Measurements from ENCODE around the gene CNTD1.

The CNTD1 gene

GRCh38 chr17:42779936-42780850, 18.5 kb upstream of the CNTD1 start, which contains the start of gene WNK4:
WNK4 (plus strand) TSS chr17:42780610; CDS start chr17:42780699, 89 bp downstream.
- no peak for DNase-seq

GRCh38 chr17:42780851-42781638, 17.6 kb upstream of the CNTD1 start:
- DNase-seq = no peak

DNA sequence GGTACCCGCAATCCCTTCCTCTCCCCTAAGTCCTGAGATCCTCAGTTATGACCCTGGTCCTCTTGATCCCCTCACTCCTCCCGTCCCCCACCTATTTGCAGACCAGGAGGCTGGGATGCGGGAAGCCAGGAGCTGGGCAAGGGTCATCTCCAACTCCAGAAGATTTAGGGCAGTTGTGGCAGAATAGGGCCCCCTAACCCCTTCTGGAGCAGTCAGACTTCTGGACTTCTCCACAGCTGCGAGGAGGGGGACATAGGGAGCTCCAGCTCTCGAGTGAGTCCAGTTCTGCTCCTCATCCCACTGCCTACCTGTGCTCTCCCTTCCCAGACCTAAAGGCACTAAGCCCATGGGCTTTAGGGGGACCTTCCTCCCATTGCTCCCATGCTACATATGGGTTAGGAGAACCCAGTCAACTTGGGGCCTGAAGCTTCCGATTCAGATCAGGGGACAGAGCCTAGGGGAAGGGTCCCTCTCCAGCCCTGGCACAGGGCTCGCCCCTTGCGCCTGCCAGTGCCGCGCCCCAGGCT, 17.0 kb upstream of the CNTD1 start:
- no peak for DNase-seq

DNA sequence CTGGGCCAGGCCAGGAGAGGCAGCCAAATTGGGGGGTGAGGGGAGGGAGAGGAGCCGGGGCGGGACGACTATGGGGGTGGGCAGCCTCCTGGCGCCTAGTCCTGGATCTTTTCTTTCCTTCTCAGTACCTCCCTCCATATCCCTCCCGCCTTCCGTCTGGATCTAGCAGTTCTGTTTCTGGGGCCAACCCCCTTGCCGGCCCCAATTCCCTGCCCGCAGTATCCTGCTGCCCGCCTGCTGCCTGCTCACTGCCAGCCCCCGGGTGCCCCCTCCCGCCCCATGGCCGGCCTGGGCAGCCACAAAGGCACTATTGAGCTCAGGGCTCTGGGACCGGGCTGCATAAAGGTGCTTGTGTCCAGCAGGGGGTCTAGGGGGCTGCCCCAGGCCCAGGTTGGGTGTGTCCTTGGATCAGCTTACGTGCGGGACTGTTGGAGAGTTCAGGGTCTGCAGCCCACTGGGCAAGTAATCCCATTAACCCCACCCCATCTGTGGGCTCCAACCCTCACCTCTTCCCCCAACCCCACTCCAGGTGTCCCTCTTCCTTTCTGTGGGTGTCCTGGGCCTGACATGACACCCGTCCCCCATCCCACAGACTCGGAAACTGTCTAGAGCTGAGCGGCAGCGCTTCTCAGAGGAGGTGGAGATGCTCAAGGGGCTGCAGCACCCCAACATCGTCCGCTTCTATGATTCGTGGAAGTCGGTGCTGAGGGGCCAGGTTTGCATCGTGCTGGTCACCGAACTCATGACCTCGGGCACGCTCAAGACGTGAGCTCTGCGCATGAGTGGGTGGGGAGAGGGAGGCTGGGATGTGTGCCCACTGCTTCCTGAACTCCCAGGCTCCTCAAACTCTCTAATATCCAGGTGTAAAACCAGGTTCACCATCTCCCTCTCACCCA, 16.2 kb upstream of the CNTD1 start:
- DNase-seq = no peak

GRCh38 chr17:42783062-42783790, 15.4 kb upstream of the CNTD1 start:
- DNase-seq = no peak

GRCh38 chr17:42783791-42784138, 14.9 kb upstream of the CNTD1 start:
- DNase-seq = no peak

- no peak for DNase-seq
Measured at GRCh38 chr17:42784409-42784808, 14.3 kb upstream of the CNTD1 start.

DNA sequence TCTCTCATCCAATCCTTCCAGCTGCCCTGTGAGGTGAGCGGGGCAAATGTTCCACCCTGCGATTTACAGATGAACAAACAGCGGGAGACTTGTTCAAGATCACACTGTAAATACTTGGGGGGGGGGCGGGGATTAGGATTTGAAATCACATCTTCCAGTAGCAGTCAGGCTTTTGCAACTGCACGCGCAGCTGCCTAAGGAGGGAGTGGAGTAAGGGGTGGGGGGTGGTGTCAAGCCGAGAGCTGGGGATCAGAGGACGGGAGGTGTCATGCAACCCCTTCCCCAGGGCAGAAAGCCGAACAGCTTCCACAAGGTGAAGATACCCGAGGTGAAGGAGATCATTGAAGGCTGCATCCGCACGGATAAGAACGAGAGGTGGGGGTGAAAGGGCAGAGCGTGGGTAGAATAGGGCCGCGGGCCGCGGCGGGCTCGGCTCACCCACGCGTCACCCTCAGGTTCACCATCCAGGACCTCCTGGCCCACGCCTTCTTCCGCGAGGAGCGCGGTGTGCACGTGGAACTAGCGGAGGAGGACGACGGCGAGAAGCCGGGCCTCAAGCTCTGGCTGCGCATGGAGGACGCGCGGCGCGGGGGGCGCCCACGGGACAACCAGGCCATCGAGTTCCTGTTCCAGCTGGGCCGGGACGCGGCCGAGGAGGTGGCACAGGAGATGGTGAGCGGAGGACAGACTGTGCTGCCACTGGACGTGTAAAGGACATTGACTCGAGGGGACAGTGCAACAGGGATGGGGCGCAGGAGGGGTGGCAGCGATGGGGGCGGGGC, 13.7 kb upstream of the CNTD1 start:
- no peak for DNase-seq

DNA sequence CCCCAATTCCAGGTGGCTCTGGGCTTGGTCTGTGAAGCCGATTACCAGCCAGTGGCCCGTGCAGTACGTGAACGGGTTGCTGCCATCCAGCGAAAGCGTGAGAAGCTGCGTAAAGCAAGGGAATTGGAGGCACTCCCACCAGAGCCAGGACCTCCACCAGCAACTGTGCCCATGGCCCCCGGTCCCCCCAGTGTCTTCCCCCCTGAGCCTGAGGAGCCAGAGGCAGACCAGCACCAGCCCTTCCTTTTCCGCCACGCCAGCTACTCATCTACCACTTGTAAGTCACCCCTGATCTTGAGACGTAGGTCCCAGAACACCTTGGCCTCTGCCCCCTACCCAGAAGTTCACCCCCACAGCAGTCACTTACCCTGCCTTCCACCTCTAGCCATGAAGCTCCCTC, 11.4 kb upstream of the CNTD1 start:
- no peak for DNase-seq

GRCh38 chr17:42791948-42792347, 6.7 kb upstream of the CNTD1 start:
- DNase-seq = no peak

GRCh38 chr17:42792545-42792944, 6.1 kb upstream of the CNTD1 start:
- DNase-seq = no peak

GRCh38 chr17:42795061-42795460, 3.6 kb upstream of the CNTD1 start:
- DNase-seq = no peak

DNA sequence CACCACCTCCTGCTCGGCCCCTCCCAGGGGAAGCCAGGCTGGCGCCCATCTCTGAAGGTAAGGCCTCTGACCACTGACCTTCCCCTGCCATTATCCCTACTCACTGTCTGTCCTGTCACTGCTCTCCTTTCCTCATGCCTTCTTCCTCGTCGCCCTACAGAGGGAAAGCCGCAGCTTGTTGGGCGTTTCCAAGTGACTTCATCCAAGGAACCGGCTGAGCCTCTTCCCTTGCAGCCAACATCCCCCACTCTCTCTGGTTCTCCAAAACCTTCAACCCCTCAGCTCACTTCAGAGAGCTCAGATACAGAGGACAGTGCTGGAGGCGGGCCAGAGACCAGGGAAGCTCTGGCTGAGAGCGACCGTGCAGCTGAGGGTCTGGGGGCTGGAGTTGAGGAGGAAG, 3.2 kb upstream of the CNTD1 start:
- no peak for DNase-seq

- no peak for DNase-seq
Measured at GRCh38 chr17:42796066-42796758, 2.4 kb upstream of the CNTD1 start.

DNA sequence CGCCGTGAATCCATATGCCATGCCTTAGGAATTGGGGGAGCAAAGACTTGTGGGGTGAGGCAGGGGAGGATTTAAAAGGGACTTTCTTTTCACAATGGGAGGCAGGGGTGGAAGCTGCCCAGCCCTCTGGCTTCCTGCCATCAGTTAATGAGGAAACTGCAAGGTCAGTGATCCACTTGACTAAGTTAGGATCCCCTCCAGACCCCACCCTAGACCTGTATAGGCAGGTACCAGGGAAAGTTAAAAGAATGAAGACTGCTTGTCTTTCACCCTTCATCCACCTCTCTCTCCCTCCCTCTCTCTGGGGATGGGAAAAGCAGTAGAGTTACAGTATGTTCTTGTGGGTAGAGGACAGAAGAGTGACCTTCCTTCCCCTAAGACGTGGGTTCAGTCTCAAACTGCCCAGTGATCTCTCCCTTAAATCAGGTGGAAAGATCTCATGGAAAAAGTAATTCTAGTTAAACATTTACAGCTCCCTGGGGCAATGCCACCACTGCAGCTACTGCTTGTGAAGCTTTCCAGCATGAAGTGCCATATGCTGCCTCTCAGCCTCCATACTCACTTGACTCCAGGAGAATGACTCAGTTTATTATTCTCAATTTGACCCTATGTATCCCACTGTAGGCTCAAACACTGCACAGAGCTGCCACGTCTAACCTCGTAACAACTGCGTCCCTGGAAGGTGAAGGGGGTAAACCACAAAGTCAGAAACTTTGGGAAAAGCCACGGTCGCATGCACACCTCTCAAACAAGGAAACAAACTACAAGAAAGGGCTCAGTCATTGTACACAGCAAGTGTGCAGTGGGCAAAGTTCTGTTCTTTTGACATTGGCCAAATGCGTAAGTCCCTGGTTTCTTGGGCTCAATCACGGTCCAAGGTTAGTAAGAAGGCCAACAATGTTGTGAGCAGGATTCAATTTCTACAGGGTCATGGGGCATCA, 1.3 kb upstream of the CNTD1 start:
- no peak for DNase-seq

DNA sequence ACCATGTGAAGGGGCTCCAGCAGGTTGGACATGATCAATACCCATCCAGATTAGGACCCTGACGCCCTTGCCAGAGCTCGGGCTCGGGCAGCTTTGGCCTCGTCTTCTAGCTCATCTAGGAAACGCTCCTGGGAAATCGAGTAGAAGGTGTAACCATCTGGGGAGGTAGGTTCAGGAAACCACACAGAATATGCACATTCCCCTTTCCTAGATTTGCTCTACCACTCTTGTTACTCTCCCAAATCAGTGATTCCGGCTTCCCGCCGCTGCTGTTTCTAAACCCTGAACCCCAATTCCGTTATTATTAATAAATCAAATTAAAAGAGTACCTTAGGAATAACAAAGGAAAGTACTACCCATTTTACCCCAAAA, 664 bp upstream of the CNTD1 start:
- DNase-seq = no peak

DNA sequence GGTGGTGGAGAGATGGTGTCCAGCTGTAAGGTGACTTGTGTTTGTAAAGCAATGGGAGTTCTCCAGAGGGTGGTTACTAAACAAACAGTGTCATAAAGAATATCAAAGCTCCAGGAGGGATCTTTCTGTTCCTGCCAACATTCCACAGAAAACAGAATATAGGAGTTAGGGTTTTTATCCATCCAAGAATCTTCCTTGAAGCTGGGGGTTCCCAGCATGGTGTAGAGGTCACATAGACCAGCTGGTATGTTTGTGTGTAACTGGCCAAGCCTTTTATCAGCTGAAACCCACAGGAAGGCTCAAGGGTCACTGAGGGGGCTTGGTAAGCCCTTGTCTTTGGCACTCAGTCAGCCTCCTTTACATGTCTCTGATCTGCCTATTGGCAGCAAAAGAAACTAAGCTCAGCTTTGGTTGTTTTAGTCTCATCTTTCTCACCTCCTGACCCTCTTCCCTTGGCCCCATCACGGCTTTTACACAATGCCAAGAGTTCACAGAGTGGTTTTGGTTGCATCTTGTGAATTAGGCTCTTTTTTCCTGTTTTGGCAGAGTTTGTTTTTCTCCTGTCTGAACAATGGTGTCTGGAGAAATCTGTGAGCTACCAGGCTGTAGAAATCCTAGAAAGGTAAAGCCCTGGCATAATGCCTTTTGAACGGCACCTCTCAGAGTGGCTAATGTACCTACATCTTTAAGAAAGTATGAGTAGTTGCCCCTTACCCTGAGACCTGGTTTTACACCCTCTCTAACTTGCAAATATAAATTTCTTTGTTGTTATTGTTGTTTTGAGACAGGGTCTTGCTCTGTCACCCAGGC, 4.6 kb downstream of the CNTD1 start:
- no peak for DNase-seq

DNA sequence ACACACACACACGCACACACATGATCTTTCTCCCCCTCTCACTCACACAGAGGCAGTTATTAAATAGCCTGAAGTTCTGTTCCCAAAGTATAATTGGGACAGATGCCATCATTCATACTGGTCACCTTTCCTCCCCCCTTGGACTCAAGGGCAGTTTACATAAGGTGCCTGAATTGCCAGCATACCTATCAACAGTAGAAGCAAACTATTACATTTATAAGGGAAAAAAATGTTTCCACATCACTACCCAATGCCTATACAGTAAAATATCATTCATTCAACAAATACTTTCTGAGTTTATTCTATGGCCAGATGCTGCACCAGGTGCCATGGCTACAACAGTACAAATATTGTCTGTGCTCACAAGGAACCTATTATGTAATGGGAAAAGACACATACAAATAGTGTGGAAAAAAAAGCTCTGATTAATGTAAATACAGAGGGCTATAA, 6.3 kb downstream of the CNTD1 start:
- no peak for DNase-seq
